Measurements from ENCODE around the gene IKZF2. TPM values are rescaled to one million over a fixed set of nuclear protein-coding genes. Genes with fewer than 3 reads are reported as not detected.

The IKZF2 gene
- total RNA-seq, 4 donors from 2014 or later = 37.4 to 69.3 (median 42.7) TPM

GRCh38 chr2:212970132-212970531 lies 181.3 kb downstream of the IKZF2 start:
- intact Hi-C loops (cut with DNase I; ENCODE audit: low total_unique reads) = no loop called here
- H3K4me3 ChIP-seq (ENCODE audit: low read depth, poor library complexity, severe bottlenecking) = no peak overlapping the region
- TF ChIP-seq, protein P1, sequence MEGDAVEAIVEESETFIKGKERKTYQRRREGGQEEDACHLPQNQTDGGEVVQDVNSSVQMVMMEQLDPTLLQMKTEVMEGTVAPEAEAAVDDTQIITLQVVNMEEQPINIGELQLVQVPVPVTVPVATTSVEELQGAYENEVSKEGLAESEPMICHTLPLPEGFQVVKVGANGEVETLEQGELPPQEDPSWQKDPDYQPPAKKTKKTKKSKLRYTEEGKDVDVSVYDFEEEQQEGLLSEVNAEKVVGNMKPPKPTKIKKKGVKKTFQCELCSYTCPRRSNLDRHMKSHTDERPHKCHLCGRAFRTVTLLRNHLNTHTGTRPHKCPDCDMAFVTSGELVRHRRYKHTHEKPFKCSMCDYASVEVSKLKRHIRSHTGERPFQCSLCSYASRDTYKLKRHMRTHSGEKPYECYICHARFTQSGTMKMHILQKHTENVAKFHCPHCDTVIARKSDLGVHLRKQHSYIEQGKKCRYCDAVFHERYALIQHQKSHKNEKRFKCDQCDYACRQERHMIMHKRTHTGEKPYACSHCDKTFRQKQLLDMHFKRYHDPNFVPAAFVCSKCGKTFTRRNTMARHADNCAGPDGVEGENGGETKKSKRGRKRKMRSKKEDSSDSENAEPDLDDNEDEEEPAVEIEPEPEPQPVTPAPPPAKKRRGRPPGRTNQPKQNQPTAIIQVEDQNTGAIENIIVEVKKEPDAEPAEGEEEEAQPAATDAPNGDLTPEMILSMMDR (IDR thresholded peaks at IDR 0.05) = no peak
- no peak for TF ChIP-seq POLR2A (IDR thresholded peaks at IDR 0.05)
- no peak for DNase-seq (ENCODE audit: low spot score in 2 of 2)

GRCh38 chr2:212968284-212969081 lies 182.9 kb downstream of the IKZF2 start:
- TF ChIP-seq POLR2A (IDR thresholded peaks at IDR 0.05) = no peak
- TF ChIP-seq, protein P1 (IDR thresholded peaks at IDR 0.05) = no peak
- intact Hi-C loops (cut with DNase I; ENCODE audit: low total_unique reads) = no loop called here
- DNase-seq (ENCODE audit: low spot score in 2 of 2) = no peak
- WGBS, 2 donors = 50 to 60% methylated on average over 4 of the region's 4 CpGs
- H3K4me3 ChIP-seq (ENCODE audit: low read depth, poor library complexity, severe bottlenecking) = no peak overlapping the region

- H3K4me3 ChIP-seq (ENCODE audit: low read depth, poor library complexity, severe bottlenecking) = no peak overlapping the region
- TF ChIP-seq POLR2A (IDR thresholded peaks at IDR 0.05) = no peak
- TF ChIP-seq, protein P1 (IDR thresholded peaks at IDR 0.05) = no peak
- intact Hi-C loops (cut with DNase I; ENCODE audit: low total_unique reads) = no loop called here
- 71 to 83% methylated on average over 1 of the region's 1 CpG for WGBS, 2 donors
- DNase-seq (ENCODE audit: low spot score in 2 of 2) = no peak
Observed at GRCh38 chr2:212966884-212967283, 184.5 kb downstream of the IKZF2 start.

DNA sequence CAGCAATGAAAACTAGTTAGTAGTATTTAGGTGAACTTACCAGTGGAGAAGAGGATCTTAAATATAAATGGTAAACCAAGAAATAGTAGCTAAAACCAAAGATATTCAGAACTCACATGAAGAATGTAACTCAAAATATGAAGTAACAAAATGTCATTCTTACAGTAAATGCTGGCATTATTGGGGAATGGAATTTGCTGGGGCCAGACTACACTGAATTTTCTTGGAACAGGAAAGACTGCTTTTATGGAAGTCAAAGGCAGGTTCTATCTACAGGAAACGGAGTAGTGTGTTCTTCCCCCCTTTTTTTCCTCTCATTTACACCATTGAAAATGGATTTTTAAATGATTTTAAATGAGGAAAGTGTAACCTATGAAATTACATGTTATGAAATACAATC lies 188.7 kb downstream of the IKZF2 start:
- no peak for DNase-seq (ENCODE audit: low spot score in 2 of 2)
- 36 to 58% methylated on average over 1 of the region's 1 CpG for WGBS, 2 donors
- no peak overlapping the region for H3K4me3 ChIP-seq (ENCODE audit: low read depth, poor library complexity, severe bottlenecking)
- TF ChIP-seq, protein P1 (IDR thresholded peaks at IDR 0.05) = no peak
- no peak for TF ChIP-seq POLR2A (IDR thresholded peaks at IDR 0.05)
- intact Hi-C loops (cut with DNase I; ENCODE audit: low total_unique reads) = no loop called here

DNA sequence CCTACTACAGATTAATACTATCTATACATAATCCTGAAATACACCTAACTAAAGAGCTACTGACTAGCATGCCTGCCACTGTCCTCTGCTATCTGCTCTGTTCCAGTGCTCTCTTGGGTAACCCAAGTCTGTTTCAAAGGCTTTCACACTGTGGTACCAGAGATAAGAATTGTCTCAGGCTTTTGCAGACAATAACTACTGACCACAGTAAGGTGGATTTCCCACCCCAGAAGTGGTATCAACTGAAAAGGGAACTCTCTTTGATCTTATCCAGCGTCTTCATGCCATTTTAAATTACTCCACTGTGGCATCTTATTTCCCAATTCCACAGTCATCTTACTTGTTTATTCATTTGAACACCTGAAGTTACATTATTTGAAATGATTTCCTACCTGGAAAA lies 190.2 kb downstream of the IKZF2 start:
- intact Hi-C loops (cut with DNase I; ENCODE audit: low total_unique reads) = no loop called here
- H3K4me3 ChIP-seq (ENCODE audit: low read depth, poor library complexity, severe bottlenecking) = no peak overlapping the region
- TF ChIP-seq, protein P1 (IDR thresholded peaks at IDR 0.05) = no peak
- no peak for TF ChIP-seq POLR2A (IDR thresholded peaks at IDR 0.05)
- no peak for DNase-seq (ENCODE audit: low spot score in 2 of 2)
- 67 to 70% methylated on average over 1 of the region's 1 CpG for WGBS, 2 donors

GRCh38 chr2:212960336-212960735 lies 191.1 kb downstream of the IKZF2 start:
- WGBS, 2 donors = 63 to 80% methylated on average over 2 of the region's 2 CpGs
- intact Hi-C loops (cut with DNase I; ENCODE audit: low total_unique reads) = no loop called here
- TF ChIP-seq, protein P1 (IDR thresholded peaks at IDR 0.05) = no peak
- no peak for TF ChIP-seq POLR2A (IDR thresholded peaks at IDR 0.05)
- no peak overlapping the region for H3K4me3 ChIP-seq (ENCODE audit: low read depth, poor library complexity, severe bottlenecking)
- no peak for DNase-seq (ENCODE audit: low spot score in 2 of 2)
